ENCODE data around the gene TRIM56.
"Not testable (repeated sequence)": the region's sequence is repeated elsewhere in the genome, so short reads cannot be mapped to it uniquely, and the experiment has no call there.

TRIM56 gene

GRCh38 chr7:101092266-101092905 lies 7.1 kb downstream of the TRIM56 start:
- not testable (repeated sequence) for DNase-seq

GRCh38 chr7:101093906-101094305 lies 8.6 kb downstream of the TRIM56 start:
- no peak for DNase-seq

- no peak for DNase-seq
These were observed 9.1 kb downstream of the TRIM56 start for GRCh38 chr7:101094376-101094775.

GRCh38 chr7:101094791-101095375 lies 9.6 kb downstream of the TRIM56 start:
- no peak for DNase-seq

GRCh38 chr7:101096331-101096956 lies 11.2 kb downstream of the TRIM56 start:
- DNase-seq: no peak

- no peak for DNase-seq
These were observed 11.7 kb downstream of the TRIM56 start for GRCh38 chr7:101096957-101097347.

GRCh38 chr7:101097561-101097960 lies 12.3 kb downstream of the TRIM56 start:
- DNase-seq: no peak

GRCh38 chr7:101099969-101100781 lies 14.9 kb downstream of the TRIM56 start:
- DNase-seq: peak; percentile 45 to 57

GRCh38 chr7:101100858-101101847 lies 15.9 kb downstream of the TRIM56 start:
- no peak for DNase-seq

- DNase-seq: no peak
These were observed 16.7 kb downstream of the TRIM56 start for GRCh38 chr7:101102026-101102425.

- not testable (repeated sequence) for DNase-seq
These were observed 18.4 kb downstream of the TRIM56 start for GRCh38 chr7:101103701-101104100.

- DNase-seq: no peak
These were observed 19.0 kb downstream of the TRIM56 start for GRCh38 chr7:101104193-101104713.

GRCh38 chr7:101104799-101105198 lies 19.5 kb downstream of the TRIM56 start:
- DNase-seq: no peak

GRCh38 chr7:101105248-101105647 lies 20.0 kb downstream of the TRIM56 start:
- DNase-seq: not testable (repeated sequence)

- DNase-seq: no peak
These were observed 21.1 kb downstream of the TRIM56 start for GRCh38 chr7:101106386-101106785.

- no peak for DNase-seq
These were observed 23.1 kb downstream of the TRIM56 start for GRCh38 chr7:101108330-101108857.

- no peak for DNase-seq
These were observed 23.7 kb downstream of the TRIM56 start for GRCh38 chr7:101108961-101109360.

GRCh38 chr7:101109368-101109767 lies 24.1 kb downstream of the TRIM56 start:
- no peak for DNase-seq

- DNase-seq: no peak
These were observed 26.0 kb downstream of the TRIM56 start for GRCh38 chr7:101111261-101111660.

- DNase-seq: no peak
These were observed 27.0 kb downstream of the TRIM56 start for GRCh38 chr7:101112233-101112632.

GRCh38 chr7:101113140-101113539 lies 27.9 kb downstream of the TRIM56 start:
- DNase-seq: not testable (repeated sequence)

- DNase-seq: no peak
These were observed 28.6 kb downstream of the TRIM56 start for GRCh38 chr7:101113836-101114235.
